Keratinocyte (primary cell): ENCODE data around the gene XRCC2. TPM values are rescaled to one million over a fixed set of nuclear protein-coding genes. Genes with fewer than 3 reads are reported as not detected.

Experiments used
- DNase-seq: peaks from one replicate; pipeline ENCODE4 v3.0.0-alpha.2; 2011; ENCODE audit warnings: low read depth, missing footprints, low spot score
- FAIRE-seq: peaks from 2 replicates; lab custom pipeline; 2011; peaks lifted over from hg19 to GRCh38; lab: Jason Lieb, UNC
- H2AFZ ChIP-seq: 2 replicates; pipeline ENCODE4 v1.6.0; 2012; ENCODE audit warnings: low read length, control low read depth, inconsistent platforms; ENCODE audit not compliant: control insufficient read depth
- H3K27ac ChIP-seq: 2 replicates; pipeline ENCODE4 v1.5.1; 2011; ENCODE audit warnings: low read length; ENCODE audit not compliant: control insufficient read depth, insufficient read depth
- H3K27me3 ChIP-seq: 3 replicates; pipeline ENCODE4 v1.6.0; 2011; ENCODE audit warnings: low read length; ENCODE audit not compliant: control insufficient read depth, insufficient read depth; ENCODE audit errors: extremely low read depth
- H3K36me3 ChIP-seq, 2 experiments: 2 replicates in 1 of 2; 3 replicates in 1 of 2; pipeline ENCODE4 v1.5.1; 2011; ENCODE audit warnings: low read length in 2 of 2, mild to moderate bottlenecking in 1 of 2; ENCODE audit not compliant: control insufficient read depth in 2 of 2, insufficient read depth in 2 of 2; ENCODE audit errors: extremely low read depth in 1 of 2
- H3K4me1 ChIP-seq: 3 replicates; pipeline ENCODE4 v1.5.1; 2011; ENCODE audit warnings: low read length; ENCODE audit not compliant: control insufficient read depth, insufficient read depth; ENCODE audit errors: extremely low read depth
- H3K4me2 ChIP-seq: 3 replicates; pipeline ENCODE4 v1.6.0; 2011; ENCODE audit warnings: low read depth, low read length; ENCODE audit not compliant: control insufficient read depth, insufficient read depth; ENCODE audit errors: extremely low read depth
- H3K4me3 ChIP-seq, 3 experiments: fragments of 200-600 bp in 1 of 3; sonication (generic) in 1 of 3; 2 replicates in 2 of 3; 3 replicates in 1 of 3; pipeline ENCODE4 v1.5.1; 2011 to 2016; ENCODE audit warnings: low read length in 3 of 3, mild to moderate bottlenecking in 3 of 3, control low read depth in 2 of 3, inconsistent platforms in 1 of 3, low read depth in 1 of 3, mixed read lengths in 1 of 3, mixed run types in 1 of 3, moderate library complexity in 1 of 3; ENCODE audit not compliant: control insufficient read depth in 2 of 3, insufficient read depth in 2 of 3; ENCODE audit errors: extremely low read depth in 1 of 3
- H3K79me2 ChIP-seq: 2 replicates; pipeline ENCODE4 v1.6.0; 2012; ENCODE audit warnings: low read length; ENCODE audit not compliant: control insufficient read depth, insufficient read depth
- H3K9ac ChIP-seq: 3 replicates; pipeline ENCODE4 v1.6.0; 2011; ENCODE audit warnings: low read length; ENCODE audit not compliant: control insufficient read depth, insufficient read depth; ENCODE audit errors: extremely low read depth
- H3K9me1 ChIP-seq: 3 replicates; pipeline ENCODE4 v1.6.0; 2011; ENCODE audit warnings: low read length; ENCODE audit not compliant: control insufficient read depth, insufficient read depth; ENCODE audit errors: extremely low read depth
- H3K9me3 ChIP-seq: 2 replicates; pipeline ENCODE4 v1.5.1; 2012; ENCODE audit warnings: low read depth, low read length; ENCODE audit not compliant: control insufficient read depth
- H4K20me1 ChIP-seq: 3 replicates; pipeline ENCODE4 v1.6.0; 2011; ENCODE audit warnings: low read length; ENCODE audit not compliant: control insufficient read depth, insufficient read depth; ENCODE audit errors: extremely low read depth
- EZH2 ChIP-seq: IDR thresholded peaks from one replicate; pipeline ENCODE4 v1.6.1; 2012; ENCODE audit warnings: inconsistent platforms, mild to moderate bottlenecking, low read length, moderate library complexity
- dilution Hi-C: fragments of 300-500 bp; cut with MboI; formaldehyde crosslinking; loops from one replicate; pipeline ENCODE4 v1.7.0; 2020; ENCODE audit warnings: low sequenced_read_pairs; ENCODE audit not compliant: extremely low pct_ligation_motif_present
- polyA plus RNA-seq, 5 experiments: library from polyadenylated mRNA; depleted of rRNA in 3 of 5; stranded (reverse) in 3 of 5; stranded (forward) in 1 of 5; unstranded in 1 of 5; fragments of >200 nt; gene quantifications; 1 replicate in 1 of 5; 2 replicates in 3 of 5; 3 replicates in 1 of 5; pipeline versions ENCODE4 v1.2.1 to v1.2.3, GENCODE V29; 2011 to 2012; ENCODE audit warnings: missing spikeins in 2 of 5, low read depth in 1 of 5, low replicate concordance in 1 of 5
- TF ChIP-seq, protein P1 (sequence below), 3 experiments: IDR thresholded peaks in 1 of 3; conservative IDR thresholded peaks in 1 of 3; optimal IDR thresholded peaks in 1 of 3; 2 replicates in 2 of 3; 3 replicates in 1 of 3; pipeline versions ENCODE3 to v1.5.1; 2011; ENCODE audit warnings: low read length in 3 of 3, mild to moderate bottlenecking in 3 of 3, moderate library complexity in 2 of 3, control low read depth in 1 of 3, inconsistent platforms in 1 of 3; ENCODE audit not compliant: insufficient read depth in 2 of 3; ENCODE audit errors: extremely low read depth in 1 of 3

The XRCC2 gene
- polyA plus RNA-seq, 1 donor (not counting 4 experiments of a cell fraction or from before 2014, with no cell fraction given), result 3.8 TPM

DNA sequence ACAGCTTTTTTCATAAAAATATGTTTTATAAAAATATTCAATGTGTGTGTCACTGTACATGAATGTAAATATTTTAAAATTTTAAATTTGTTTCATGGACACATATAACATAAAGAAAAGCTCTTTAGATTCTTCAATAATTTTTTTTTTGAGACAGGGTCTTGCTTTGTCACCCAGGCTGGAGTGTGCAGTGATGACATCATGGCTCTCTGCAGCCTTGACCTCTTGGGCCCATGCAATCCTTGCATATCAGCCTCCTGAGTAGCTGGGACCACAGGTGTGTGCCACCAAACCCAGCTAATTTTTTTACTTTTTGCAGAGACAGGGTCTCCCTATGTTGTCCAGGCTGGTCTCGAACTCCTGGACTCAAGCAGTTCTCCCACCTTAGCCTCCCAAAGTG is 9.9 kb downstream of the XRCC2 start:
- Histone ChIP-seq H3K9me1 (no peaks in the 10 kb centered on the region), H3K9me3 (no peaks in the 10 kb centered on the region), H3K4me3 (no peak overlapping the region), H3K4me1 (no peaks in the 10 kb centered on the region), H2AFZ (no peak overlapping the region), H3K27ac (no peak overlapping the region), H3K9ac (no peak overlapping the region), H3K27me3 (no peaks in the 10 kb centered on the region), H3K79me2 (peaks cover 55% of the 10 kb centered on the region), H3K4me2 (no peak overlapping the region), H4K20me1 (peaks cover 2% of the 10 kb centered on the region), H3K36me3 (peaks cover 0 to 12% of the 10 kb centered on the region in 2 experiments)
- dilution Hi-C loops, result no loop called here
- TF ChIP-seq, protein P1, sequence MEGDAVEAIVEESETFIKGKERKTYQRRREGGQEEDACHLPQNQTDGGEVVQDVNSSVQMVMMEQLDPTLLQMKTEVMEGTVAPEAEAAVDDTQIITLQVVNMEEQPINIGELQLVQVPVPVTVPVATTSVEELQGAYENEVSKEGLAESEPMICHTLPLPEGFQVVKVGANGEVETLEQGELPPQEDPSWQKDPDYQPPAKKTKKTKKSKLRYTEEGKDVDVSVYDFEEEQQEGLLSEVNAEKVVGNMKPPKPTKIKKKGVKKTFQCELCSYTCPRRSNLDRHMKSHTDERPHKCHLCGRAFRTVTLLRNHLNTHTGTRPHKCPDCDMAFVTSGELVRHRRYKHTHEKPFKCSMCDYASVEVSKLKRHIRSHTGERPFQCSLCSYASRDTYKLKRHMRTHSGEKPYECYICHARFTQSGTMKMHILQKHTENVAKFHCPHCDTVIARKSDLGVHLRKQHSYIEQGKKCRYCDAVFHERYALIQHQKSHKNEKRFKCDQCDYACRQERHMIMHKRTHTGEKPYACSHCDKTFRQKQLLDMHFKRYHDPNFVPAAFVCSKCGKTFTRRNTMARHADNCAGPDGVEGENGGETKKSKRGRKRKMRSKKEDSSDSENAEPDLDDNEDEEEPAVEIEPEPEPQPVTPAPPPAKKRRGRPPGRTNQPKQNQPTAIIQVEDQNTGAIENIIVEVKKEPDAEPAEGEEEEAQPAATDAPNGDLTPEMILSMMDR (optimal IDR thresholded peaks at IDR 0.05 in 1 of 3, IDR thresholded peaks at IDR 0.05 in 1 of 3, conservative IDR thresholded peaks at IDR 0.05 in 1 of 3; ENCODE audit: extremely low read depth in 1 of 3, insufficient read depth in 2 of 3, low read length in 3 of 3), result no peak
- TF ChIP-seq EZH2, result no peak
- no peak for DNase-seq
- FAIRE-seq, result no peak

DNA sequence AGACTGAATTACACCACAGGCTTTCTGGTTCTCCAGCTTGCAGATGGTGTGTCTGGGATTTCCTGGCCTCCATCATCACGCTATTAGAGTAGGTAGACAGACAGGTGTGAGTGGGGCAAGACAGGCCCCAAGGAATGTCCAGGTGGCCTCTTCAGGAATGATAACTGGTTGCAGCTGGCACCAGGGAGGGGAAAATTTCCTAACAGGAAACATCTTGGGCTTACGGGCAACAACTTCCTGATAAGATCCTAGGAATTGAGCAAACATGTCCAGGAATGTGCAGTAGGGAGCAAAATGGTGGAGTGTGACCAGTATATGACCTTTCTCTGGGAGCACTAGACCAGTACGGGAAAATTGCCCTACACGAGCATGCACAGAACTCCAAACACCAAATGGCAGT is 11.3 kb downstream of the XRCC2 start:
- no peak for FAIRE-seq
- H3K4me3 ChIP-seq, result no peak overlapping the region
- H3K9me1 ChIP-seq, result no peaks in the 10 kb centered on the region
- H3K36me3 ChIP-seq, result peaks cover 0 to 12% of the 10 kb centered on the region in 2 experiments
- peaks cover 46% of the 10 kb centered on the region for H3K79me2 ChIP-seq
- H3K9me3 ChIP-seq, result no peaks in the 10 kb centered on the region
- peak overlapping the region; percentile 70 for H2AFZ ChIP-seq
- H4K20me1 ChIP-seq, result peaks cover 2% of the 10 kb centered on the region
- H3K27ac ChIP-seq, result no peak overlapping the region
- no peak overlapping the region for H3K9ac ChIP-seq
- H3K4me1 ChIP-seq, result no peaks in the 10 kb centered on the region
- TF ChIP-seq, protein P1 (optimal IDR thresholded peaks at IDR 0.05 in 1 of 3, IDR thresholded peaks at IDR 0.05 in 1 of 3, conservative IDR thresholded peaks at IDR 0.05 in 1 of 3; ENCODE audit: extremely low read depth in 1 of 3, insufficient read depth in 2 of 3, low read length in 3 of 3), result no peak
- no peak for TF ChIP-seq EZH2
- H3K4me2 ChIP-seq, result no peak overlapping the region
- no peak for DNase-seq
- dilution Hi-C loops, result no loop called here
- H3K27me3 ChIP-seq, result no peaks in the 10 kb centered on the region
